ENCODE data around the gene NINL. TPM values are rescaled to one million over a fixed set of nuclear protein-coding genes. Genes with fewer than 3 reads are reported as not detected.

NINL gene
- total and polyA plus RNA-seq, 10 donors, result 3.1 to 16.1 (median 8.1) TPM

DNA sequence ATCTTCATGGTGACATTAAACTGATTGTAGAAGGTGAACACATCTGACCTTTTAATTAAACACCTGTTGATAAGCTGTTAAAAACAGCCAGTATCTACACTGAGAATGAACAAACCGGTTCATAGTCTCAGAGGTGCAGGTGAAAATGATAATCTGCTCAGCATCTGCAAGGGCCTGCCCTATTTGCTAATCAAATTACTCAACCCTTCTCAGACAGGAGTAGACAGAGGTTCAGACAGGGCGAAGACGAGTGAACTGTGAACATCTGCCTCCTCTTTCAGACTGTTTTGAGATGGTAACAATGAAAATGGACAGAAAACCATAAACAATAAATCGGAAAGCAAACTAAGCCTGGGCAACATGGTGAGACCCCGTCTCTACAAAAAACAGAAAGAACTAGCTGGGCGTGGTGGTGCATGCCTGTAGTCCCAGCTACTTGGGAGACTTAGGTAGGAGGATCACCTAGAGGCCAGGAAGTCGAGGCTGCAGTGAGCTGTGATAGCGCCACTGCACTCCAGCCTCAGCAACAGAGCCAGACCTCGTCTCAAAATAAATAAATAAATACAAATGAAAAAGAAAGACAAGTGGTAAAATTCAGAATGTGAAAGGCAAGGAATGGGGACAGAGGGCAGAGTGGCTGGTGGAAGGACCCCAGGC, 55.9 kb downstream of the NINL start:
- TF ChIP-seq POLR2A (IDR thresholded peaks at IDR 0.05) (no peak), POLR2AphosphoS5 (IDR thresholded peaks at IDR 0.05) (no peak), CTCF (IDR thresholded peaks at IDR 0.05 in 8 of 11, conservative IDR thresholded peaks at IDR 0.05 in 3 of 11) (no peak)
- Histone ChIP-seq H3K4me1 (peaks cover 0 to 8% (median 1%) of the 10 kb centered on the region in 6 donors), H3K9me3 (peaks cover 0 to 11% (median 3%) of the 10 kb centered on the region in 8 donors), H3K36me3 (peaks cover 0 to under 1% (median 0%) of the 10 kb centered on the region in 6 donors), H3K27me3 (replicated peaks in 1 of 7) (no peaks in the 10 kb centered on the region), H3K4me3 (no peak overlapping the region), H3K27ac (no peak overlapping the region)
- 78 to 89% (median 84%) methylated on average over 9 of the region's 9 CpGs for WGBS, 5 donors
- DNase-seq, result no peak
- intact Hi-C loops (cut with DNase I; ENCODE audit: low total_unique reads), result no loop called here

DNA sequence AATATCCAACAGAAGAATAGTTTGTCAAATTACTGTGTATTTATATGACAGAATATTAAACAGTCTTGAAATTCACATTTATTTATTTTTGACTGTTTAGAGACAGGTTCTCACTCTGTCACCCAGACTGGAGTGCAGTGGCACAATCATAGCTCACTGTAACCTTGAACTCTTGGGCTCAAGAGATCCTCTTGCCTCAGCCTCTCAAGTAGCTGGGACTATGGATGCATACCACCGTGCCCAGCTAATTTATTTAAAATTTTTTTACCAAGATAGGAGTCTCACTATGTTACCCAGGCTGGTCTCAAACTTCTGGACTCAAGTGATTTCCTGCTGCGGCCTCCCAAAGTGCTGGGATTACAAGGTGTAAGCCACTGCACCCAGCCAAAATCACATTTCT, 57.4 kb downstream of the NINL start:
- Histone ChIP-seq H3K4me3 (no peak overlapping the region), H3K9me3 (peaks cover 0 to 11% (median 3%) of the 10 kb centered on the region in 8 donors), H3K27ac (no peak overlapping the region), H3K36me3 (peaks cover 0 to 7% (median 0%) of the 10 kb centered on the region in 6 donors), H3K4me1 (no peaks in the 10 kb centered on the region), H3K27me3 (replicated peaks in 1 of 7) (no peaks in the 10 kb centered on the region)
- intact Hi-C loops (cut with DNase I; ENCODE audit: low total_unique reads), result no loop called here
- DNase-seq, result no peak
- TF ChIP-seq POLR2A (IDR thresholded peaks at IDR 0.05) (no peak), POLR2AphosphoS5 (IDR thresholded peaks at IDR 0.05) (no peak), CTCF (IDR thresholded peaks at IDR 0.05 in 8 of 11, conservative IDR thresholded peaks at IDR 0.05 in 3 of 11) (no peak)
- 74 to 89% (median 83%) methylated on average over 2 of the region's 2 CpGs for WGBS, 5 donors

- DNase-seq, result no peak
- Histone ChIP-seq H3K27me3 (replicated peaks in 1 of 7) (no peaks in the 10 kb centered on the region), H3K4me3 (no peak overlapping the region), H3K27ac (no peak overlapping the region), H3K4me1 (no peaks in the 10 kb centered on the region), H3K9me3 (peaks cover 0 to 11% (median 3%) of the 10 kb centered on the region in 8 donors), H3K36me3 (peaks cover 0 to 7% (median 0%) of the 10 kb centered on the region in 6 donors)
- intact Hi-C loops (cut with DNase I; ENCODE audit: low total_unique reads), result no loop called here
- TF ChIP-seq POLR2A (IDR thresholded peaks at IDR 0.05) (no peak), CTCF (IDR thresholded peaks at IDR 0.05 in 8 of 11, conservative IDR thresholded peaks at IDR 0.05 in 3 of 11) (no peak), POLR2AphosphoS5 (IDR thresholded peaks at IDR 0.05) (no peak)
- WGBS, 5 donors, result 92 to 95% (median 93%) methylated on average over 9 of the region's 9 CpGs
These were observed 58.9 kb downstream of the NINL start for GRCh38 chr20:25526446-25526845.

DNA sequence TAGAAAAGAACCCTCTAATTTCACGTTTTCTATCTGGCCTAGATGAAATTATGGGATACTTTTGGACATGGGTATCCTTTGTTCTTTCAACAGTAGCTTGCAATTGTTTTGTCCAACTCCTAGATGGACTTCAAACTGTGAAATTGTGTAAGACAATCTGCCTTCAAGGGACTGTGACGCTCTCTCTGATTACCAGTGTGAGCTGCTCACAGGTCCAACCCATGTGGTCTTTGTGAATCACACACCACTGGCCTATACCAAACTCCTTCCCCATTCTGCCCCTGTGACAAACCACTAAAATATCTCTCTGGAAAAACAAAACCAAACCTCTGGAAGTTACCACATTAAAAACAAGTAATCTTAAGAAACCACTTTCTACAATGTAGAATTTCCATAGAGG, 59.5 kb downstream of the NINL start:
- no peak overlapping the region for H3K4me3 ChIP-seq
- intact Hi-C loops (cut with DNase I; ENCODE audit: low total_unique reads), result no loop called here
- no peak for TF ChIP-seq POLR2A (IDR thresholded peaks at IDR 0.05)
- TF ChIP-seq CTCF (IDR thresholded peaks at IDR 0.05 in 8 of 11, conservative IDR thresholded peaks at IDR 0.05 in 3 of 11), result no peak
- no peak for TF ChIP-seq POLR2AphosphoS5 (IDR thresholded peaks at IDR 0.05)
- no peaks in the 10 kb centered on the region for H3K4me1 ChIP-seq
- no peaks in the 10 kb centered on the region for H3K27me3 ChIP-seq (replicated peaks in 1 of 7)
- 72 to 84% (median 80%) methylated on average over 2 of the region's 2 CpGs for WGBS, 5 donors
- peaks cover 0 to 7% (median 0%) of the 10 kb centered on the region in 6 donors for H3K36me3 ChIP-seq
- no peak for DNase-seq
- H3K27ac ChIP-seq, result no peak overlapping the region
- H3K9me3 ChIP-seq, result peaks cover 0 to 8% (median 1%) of the 10 kb centered on the region in 8 donors

Measured in spleen (tissue), 11 donors.